Stimulated activated CD8-positive, alpha-beta memory T cell treated with anti-CD3 and anti-CD28 coated beads, Interleukin-7, amount 100 ng/mL, for 24 hours (primary cell): Measurements from ENCODE around the gene LAIR2.

ENCODE experiments used
- DNase-seq: peaks from one replicate; pipeline ENCODE4 v3.0.0-alpha.2; 2020; ENCODE audit warnings: low read depth

Gene LAIR2, protein sequence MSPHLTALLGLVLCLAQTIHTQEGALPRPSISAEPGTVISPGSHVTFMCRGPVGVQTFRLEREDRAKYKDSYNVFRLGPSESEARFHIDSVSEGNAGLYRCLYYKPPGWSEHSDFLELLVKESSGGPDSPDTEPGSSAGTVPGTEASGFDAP

DNA sequence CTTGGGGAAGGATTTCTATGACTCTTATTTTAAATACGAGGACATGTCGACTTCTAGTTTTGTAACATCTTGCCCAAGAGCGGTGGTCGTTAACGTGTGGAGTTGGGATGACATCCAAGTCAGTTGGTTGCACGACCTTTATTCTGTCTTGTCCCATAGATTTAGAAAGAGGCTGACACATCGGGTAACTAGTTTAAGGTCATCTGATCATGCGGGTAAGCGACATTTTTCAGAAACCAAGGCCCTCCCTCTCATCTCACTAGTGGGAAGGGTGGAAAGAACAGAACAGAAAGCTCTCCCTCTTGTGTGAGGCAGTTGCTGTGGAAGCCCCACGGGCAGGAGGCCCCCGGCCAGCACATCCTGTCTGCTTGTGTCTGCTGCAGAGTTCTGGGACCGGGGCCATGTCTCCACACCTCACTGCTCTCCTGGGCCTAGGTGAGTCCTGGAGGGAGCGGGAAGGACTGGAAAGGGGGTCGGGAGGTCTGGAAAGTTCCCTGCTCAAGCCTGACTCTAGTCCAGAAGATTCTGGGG is at the start of gene LAIR2:
LAIR2 (plus strand) TSS at position 314 of the 531 bp plus-strand sequence; CDS start at position 402, 88 bp downstream.
- DNase-seq: no peak

DNA sequence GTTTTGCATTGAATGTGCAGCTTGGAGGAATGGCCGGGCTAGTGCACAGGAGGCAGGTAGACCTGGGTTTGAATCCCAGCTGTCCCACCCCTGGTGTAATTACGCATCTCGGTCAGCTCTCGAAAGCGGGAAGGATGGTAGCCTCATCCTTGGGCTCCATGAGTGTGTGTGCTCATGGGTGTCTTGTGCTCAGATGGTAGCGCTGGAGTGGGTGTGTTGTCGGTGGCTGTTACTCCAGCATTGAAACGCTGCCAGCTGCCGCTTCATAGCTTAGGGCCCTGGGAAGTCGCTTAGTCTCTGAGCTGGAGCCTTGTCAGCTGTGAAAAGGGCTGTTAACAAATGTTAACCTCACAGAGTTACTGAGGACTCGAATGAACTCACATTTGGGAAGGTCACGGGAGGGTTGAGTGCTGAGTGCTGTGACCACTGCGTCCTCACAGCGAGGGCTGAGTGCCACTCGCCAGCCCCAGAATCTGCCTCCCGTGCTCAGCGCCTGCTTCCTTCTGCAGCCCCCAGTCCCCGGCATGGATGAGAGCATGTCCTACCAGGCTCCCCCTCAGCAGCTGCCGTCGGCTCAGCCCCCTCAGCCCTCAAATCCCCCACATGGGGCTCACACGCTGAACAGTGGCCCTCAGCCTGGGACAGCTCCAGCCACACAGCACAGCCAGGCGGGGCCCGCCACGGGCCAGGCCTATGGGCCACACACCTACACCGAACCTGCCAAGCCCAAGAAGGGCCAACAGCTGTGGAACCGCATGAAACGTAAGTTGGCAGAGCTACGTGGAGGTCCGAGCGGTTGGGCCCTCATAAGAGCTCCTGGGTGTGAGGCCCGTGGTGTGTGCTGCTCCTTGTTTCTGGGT is 48.5 kb upstream of the LAIR2 start:
- DNase-seq: no peak

DNA sequence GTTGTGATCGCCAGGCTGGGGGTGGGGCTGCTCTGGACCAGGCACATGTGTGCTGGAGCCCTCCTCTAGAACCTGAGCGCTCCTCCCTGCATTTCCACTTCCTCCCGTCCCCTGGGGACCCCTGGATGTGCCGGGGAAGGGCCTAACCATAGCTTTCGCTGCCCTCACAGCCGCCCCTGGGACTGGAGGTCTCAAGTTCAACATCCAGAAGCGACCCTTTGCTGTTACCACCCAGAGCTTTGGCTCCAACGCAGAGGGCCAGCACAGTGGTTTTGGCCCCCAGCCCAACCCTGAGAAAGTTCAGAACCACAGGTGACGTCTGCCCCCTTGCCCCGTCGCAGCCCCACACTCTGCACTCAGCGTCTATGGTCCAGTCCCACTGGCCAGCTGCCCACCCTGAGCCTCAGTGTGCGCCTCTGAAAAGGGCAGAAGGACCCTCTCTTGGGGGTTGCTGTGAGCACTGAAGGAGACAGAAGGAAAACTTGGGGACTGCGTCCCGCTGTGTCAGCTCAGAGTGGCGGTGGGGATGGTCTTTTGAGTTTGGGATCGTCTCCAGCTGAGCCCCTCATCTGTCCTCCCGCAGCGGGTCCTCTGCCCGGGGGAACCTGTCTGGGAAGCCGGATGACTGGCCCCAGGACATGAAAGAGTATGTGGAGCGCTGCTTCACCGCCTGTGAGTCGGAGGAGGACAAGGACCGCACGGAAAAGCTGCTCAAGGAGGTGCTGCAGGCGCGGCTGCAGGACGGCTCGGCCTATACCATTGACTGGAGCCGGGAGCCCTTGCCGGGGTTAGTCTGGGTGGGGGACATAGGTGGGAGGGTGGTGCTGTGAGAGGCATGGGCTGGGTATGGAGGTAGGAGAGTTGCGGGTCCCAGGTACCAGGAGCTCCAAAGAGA is 47.6 kb upstream of the LAIR2 start:
- DNase-seq: no peak

DNA sequence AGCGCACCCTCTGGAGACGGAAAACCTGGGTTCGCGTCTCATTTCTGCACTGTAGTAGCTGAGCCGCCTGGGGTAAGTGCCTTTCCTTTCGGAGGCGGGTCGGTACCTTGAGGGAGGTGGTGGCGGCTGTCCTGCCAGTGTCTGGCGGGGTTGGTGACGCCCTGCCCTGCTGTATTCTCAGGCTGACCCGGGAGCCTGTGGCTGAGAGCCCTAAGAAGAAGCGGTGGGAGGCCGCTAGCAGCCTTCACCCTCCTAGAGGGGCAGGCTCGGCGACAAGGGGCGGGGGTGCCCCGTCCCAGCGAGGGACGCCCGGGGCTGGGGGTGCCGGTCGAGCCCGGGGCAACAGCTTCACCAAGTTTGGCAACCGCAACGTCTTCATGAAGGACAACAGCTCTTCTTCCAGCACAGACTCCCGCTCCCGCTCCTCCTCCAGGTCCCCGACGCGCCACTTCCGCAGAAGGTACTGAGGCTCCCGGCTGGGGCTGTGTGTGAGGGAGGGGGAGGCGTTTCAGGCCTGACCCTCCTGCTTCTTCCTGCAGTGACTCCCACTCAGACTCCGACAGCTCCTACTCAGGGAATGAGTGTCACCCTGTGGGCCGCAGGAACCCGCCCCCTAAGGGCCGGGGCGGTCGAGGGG is 46.7 kb upstream of the LAIR2 start:
- no peak for DNase-seq

DNA sequence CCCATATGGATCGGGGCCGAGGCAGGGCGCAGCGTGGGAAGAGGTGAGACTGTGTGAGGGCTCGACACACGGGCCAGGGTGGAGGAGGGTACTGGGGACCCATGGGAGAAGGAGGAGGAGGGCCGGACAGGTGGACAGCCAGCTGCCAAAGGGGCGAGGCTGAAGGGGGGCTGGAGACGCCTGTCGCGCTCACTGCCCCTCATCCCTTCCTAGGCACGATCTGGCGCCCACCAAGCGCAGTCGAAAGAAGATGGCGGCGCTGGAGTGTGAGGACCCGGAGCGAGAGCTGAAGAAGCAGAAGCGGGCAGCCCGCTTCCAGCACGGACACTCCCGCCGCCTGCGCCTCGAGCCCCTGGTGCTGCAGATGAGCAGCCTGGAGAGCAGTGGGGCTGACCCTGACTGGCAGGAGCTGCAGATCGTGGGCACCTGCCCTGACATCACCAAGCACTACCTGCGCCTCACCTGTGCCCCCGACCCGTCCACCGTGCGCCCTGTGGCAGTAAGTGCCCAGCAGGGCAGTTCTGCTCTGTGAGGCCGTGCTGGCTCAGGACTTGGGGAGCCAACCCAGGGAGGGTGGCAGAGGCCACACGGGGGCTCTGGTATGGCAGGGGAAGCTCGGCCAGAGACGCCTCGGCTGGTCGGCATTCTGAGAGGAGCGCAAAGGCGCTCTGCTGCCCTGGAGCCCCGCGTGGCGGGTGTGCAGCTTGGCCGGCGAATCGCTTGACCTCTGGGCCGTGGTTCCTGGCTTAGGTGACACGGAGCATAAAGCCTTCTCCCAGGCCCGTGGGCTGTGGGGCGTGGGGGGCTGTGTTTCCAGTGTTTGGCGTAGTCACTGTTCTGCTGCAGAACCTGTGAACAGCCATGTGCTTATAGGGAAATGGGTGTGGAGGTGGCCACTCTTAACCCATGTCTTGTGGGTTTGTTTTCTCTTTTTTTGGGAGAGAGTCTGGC is 45.9 kb upstream of the LAIR2 start:
- no peak for DNase-seq

DNA sequence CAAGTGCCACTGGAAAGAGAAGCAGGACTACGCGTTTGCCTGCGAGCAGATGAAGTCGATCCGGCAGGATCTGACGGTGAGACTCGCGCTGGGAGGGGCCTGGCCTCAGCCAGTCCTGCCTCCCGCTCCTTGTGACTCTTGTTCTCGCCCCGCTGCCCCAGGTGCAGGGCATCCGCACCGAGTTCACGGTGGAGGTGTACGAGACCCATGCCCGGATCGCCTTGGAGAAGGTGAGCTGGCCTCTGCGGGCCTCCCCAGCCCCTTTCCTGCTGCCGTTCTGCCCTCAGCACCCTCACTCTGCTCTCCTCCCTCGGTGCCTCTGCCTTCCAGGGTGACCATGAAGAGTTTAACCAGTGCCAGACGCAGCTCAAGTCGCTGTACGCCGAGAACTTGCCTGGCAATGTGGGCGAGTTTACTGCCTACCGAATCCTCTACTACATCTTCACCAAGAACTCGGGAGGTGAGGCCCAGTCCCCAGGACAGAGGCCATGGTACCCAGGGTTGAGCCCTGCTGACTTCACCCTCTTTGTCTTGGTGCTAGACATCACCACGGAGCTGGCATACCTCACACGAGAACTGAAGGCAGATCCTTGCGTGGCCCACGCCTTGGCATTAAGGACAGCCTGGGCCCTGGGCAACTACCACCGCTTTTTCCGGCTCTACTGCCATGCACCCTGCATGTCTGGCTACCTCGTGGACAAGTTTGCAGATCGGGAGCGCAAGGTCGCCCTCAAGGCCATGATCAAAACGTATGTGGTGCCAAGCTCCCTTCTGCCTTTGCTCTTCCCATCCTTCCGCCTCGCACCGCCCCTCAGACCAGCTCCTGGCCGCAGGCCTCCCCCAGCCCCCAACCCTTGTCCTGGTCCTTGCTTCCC is 44.6 kb upstream of the LAIR2 start:
- no peak for DNase-seq

DNA sequence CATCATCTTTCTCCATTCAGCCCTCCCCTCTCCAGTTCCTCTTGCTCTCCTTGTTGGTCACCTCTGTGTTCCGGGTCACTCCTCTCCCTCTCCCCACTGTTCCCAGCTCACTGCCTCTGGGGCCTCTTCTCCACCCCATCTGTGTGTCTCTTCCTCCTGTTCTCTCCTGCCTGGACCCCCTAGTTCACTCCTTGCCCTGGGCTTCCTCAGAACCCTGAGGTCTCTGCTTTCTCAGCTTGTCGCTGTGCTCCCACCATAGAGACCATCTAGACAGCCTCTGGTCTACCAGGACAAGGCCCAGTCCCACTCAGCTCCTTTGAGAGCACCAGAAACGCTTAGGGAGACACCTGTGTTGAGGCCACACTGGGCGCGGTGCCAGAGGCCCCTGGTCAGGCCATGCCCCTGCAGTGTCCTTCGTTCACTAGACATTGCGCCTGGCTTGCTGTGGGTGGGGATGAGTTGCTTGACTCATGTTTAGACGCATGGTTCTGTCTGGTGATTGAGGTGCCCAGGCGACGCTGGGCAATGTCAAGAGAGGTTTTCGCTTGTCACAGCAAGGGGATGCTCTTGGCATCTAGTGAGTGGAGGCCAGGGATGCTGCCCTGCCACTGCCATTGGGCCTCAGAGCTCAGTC is 43.9 kb upstream of the LAIR2 start:
- DNase-seq: no peak

DNA sequence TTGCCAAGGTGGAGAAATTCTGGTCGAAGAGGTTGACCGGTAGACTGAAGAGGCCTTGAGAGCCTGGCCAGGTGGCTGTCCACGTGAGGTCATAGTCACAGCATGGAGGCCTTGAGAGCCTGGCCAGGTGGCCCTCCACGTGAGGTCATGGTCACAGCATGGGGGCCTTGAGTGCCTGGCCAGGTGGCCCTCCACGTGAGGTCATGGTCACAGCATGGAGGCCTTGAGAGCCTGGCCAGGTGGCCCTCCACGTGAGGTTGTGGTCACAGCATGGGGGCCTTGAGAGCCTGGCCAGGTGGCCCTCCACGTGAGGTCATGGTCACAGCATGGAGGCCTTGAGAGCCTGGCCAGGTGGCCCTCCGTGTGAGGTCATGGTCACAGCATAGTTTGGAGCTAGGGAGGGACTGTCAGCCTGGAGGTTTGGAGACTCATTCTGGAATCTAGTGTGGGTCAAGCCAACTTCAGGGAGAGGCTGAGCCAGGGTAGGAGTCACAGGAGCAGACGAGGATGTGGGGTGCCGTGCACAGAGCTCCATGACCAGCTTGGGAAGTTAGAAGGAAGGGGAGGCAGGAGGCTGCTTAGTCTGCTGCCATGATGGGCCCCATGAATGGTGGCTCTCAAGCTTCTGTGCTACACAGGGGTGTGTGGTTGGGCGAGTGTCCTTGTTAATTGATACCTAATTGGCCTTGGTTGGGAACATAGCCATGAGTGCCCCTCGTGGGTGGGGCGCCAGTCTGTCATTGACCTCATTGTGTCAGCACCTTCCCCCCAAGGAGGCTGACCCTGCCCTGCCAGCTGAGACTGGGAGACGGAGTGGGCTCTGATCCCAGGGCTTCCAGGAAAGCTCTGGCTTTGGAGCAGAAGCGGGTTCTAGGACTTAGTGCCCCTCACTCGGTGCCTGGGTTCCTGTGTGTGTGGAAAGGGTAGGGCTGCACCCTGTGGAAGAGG is 43.1 kb upstream of the LAIR2 start:
- DNase-seq: no peak

DNA sequence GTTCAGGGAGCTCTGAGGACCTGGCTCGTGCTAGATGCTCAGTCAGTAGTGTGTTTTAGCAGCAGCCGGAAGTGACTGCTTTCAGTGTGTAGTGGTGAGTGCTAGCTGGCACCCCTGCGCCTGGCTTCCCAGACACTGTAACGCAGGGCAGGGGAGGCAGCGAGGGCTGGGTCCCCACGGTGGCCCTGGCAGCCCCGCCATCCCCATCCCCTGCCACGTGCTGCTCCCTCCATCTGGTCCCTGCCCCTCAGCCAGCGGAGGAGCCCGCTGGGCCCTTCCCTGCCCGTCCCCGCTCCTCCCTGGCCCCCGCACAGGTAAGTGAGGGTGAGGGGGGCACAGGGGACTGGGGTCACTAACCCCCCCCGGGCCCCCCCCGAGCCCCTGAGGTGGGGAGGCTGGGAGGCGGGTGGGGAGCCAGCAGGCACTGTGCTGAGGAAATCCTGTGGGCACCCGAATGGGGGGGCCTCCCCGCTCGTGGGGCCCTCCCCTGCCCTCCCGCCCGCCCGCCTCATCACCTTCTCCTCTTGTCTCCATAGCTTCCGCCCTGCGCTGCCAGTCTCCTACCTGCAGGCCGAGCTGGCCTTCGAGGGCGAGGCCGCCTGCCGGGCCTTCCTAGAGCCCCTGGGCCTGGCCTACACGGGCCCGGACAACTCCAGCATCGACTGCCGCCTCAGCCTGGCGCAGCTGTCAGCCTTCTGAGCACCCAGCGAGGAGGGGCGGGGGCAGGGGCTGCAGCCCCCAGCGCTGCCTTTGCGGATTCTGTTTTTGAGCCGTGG is 42.2 kb upstream of the LAIR2 start:
- no peak for DNase-seq

DNA sequence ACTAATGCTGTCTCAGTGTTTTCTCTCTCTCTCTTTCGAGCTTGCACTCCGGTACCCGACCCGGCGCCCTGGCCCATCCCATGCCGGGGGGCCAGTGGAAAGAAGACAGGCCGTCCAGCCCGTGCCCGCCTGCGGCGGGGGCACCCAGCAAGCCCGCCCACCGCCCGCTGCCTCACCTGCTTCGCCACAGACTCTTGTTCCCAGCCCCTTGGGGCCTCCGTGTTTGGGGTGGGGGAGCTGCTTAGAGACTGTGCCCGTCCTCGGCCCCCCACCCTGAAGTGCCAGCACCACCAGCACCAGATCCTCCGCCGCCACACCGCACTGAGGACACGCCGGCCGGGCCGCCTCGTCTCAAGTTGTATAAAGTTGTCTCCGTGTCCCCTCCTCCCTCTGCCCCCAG is 41.4 kb upstream of the LAIR2 start:
- DNase-seq: no peak

DNA sequence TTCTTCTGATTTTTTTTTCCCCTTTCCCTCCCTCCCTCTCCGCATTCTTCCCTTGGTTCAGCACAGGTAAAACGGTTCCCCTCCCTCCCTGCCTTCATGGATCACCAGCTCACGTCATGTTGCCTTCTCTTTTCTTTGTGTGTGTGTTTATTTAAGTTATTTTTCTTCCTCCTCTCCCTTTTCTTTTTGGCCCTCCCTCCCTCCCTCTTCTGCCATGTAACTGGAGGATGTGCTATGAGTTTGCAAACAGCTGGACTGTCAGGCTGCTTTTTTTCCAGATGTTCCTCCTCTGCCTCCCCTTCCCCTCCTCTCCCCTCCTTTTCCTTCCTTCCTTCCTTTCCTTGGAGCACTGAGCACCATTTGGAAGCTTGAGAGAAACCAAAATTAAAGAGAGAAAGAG is 41.0 kb upstream of the LAIR2 start:
- no peak for DNase-seq

DNA sequence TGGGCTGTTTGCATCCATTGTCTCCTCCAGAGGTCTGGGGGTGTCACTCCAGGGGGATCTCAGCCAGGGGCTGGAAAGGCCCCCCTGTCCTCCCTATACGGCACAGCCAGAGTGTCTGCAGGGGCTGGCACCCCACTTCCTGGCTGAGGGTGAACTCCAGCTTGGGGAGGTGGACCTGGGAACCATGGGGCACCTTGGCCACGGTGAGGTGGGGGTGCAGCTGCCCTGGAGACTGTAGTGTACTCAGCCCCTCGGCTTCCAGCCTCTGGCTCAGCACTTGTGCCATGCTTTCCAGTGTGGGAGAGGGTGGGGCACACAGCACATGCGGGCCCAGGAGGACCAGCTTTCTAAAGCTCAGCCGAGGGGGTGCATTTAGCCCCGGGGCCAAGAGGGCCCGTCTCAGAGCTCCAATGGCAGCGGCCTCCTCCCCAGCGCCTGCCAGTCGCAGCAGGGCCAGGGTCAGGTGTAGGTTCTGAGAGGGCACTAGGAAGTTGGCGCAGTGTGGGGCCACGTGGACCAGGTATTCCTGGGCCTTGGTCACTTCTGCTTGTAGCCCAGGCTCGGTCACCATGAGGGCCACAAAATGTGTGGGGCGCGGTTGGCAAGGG is 40.5 kb upstream of the LAIR2 start:
- DNase-seq: no peak

DNA sequence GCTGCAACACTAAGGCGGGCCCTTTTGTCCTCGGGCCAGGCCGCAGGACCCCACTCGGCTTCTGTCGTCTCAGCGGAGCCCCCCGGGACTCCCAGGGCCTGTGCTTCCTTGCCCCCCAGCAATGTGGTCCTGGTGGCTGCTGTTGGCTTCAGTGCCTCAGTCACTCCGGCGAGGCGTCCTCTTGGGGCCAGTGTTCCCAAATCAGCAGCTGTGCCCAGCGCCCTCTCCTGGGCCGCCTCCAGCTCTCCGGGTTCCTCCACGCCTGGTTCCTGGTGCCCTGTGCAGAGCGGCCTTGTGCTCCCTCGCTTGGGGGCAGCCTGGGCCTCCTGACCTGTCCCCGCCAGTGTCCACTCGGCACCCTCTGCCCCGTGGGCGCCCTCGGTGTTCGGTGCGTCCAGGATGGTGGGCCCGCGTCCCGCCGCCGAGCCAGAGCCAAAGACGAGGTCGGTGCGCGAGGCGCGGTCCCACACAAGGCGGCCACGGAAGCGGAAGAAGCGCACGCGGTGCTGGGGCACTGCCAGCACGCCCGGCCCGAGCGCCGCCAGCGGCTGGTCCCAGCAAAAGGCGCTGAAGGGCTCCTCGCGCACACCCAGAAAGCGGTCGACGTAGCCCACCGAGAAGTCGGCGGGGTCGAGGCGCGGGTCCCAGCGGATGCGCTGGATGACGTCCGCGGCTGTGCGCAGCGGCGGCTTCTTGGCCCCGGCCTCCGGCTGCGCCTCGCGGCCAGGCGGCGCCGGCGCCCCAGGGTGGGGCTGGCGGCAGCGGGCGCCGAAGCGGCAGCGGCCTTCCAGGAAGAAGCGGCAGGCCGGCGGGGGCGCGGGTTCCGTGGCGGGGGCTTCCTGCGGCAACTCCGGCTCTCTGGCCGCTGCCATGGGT is 39.7 kb upstream of the LAIR2 start:
- no peak for DNase-seq

DNA sequence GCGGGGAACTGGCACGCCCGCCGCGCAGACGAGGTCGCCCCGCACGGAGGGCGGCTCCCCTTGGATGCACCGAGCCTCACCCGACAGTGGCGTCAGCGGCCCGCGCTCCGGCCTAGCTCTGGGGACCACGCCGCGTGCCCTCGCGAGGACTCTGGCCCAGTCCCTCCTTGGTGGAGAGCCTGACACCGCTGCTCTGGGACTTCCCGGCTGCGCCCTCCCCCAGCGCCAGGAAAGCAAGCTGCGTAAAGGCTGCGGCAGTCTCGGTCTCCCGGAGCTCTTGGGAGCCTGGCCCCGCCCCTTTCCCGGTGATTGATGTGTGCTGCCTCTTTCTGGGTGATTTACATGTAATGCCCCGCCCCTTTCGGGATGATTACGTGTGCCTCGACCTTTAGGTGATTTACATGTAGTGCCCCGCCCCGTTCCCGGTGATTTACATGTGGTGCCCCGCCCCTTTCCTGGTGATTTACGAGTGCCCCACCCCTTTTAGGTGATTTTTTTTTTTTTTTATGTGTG is 39.0 kb upstream of the LAIR2 start, which contains the start of gene LENG9:
LENG9 (minus strand) TSS at position 248 of the 513 bp plus-strand sequence. CDS start 252 bp downstream, outside the sequence.
- peak; percentile 89 for DNase-seq

DNA sequence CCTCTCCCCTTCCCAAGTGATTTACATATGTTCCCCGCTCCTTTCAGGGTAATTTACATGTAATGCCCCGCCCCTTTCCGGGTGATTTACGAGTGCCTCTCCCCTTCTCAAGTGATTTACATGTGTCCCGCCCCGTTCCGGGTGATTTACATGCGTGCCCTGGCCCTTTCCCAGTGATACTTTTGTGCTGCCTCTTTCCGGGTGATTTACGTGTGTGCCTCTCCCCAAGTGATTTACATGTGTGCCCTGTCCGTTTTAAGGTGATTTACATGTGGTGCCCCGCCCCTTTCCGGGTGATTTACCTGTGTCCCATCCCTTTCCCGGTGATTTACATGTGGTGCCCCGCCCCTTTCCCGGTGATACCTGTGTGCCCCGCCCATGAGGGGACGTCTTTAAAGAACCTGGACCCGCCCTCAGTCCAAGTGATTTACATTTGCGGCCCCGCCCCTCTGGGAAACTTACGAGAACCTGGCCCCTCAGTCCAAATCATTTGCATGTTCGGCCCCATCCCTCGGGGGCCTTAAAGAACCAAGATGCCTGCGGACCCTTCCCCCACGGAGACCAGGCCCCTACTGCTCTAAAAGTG is 38.5 kb upstream of the LAIR2 start:
- DNase-seq: peak; percentile 70
